Measurements from ENCODE around the gene CCL14.
"Not testable (repeated sequence)": the region's sequence is repeated elsewhere in the genome, so short reads cannot be mapped to it uniquely, and the experiment has no call there.

Gene CCL14

DNA sequence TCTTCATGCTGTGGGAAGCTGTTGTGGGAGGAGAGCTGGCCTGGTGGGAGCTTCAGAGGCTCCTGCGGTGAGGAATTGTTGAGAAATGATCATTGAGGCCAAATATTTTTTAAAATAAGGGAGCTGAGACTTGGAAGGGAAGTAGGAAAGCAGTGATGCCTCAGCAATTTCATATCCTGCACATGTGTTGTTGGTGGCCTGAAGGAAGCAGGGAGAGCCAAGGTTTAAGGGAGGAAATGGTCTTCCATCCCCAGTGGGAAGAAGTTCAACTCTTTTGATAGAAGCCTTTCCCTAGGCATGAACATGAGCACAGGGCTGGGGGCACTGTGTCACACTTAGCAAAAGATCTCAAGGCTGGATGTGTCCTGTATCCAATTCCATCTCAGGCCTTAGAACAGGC, at the start of gene CCL14:
Gene CCL14 (minus strand): TSS at position 87 of the 400 bp plus-strand sequence. CDS start 80 bp downstream, at position 7.
- DNase-seq = no peak

DNA sequence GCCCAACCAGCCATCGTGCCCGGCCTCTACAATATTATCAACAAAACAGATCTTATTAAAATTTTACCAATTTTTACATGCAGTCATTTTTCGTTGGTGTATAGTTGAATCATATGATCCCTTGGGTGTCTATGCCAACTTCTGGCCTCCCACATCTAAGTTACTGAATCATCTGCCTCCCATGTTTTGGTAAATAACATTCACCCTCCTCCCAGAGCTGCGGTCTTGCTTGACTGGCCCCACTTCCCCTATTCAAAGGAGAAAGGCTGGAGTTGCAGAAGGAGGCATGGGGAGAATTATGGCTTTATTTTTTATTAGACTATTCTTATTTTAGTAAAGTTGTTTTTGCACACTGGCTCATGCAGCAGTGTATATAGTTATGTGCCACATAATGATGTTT, 49.7 kb upstream of the CCL14 start:
- no peak for DNase-seq

DNA sequence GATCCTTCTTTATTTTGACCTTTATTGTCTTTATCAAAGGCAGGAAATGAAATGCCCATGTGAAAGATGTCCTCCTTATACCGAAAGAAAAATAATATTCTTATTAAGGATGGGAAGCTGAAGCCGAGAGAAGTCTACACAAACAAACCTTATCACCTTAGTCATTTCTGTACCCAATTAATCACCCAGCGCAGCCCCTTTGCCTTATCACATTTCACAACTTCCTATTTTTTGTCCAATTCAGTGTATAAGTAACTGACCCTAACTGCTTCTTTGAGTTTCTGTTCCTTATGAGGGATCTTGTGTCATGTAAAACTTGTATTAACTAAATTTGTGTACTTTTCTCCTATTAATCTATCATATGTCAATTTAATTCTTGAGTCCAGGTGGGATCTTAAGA, 47.6 kb upstream of the CCL14 start:
- DNase-seq = no peak

DNA sequence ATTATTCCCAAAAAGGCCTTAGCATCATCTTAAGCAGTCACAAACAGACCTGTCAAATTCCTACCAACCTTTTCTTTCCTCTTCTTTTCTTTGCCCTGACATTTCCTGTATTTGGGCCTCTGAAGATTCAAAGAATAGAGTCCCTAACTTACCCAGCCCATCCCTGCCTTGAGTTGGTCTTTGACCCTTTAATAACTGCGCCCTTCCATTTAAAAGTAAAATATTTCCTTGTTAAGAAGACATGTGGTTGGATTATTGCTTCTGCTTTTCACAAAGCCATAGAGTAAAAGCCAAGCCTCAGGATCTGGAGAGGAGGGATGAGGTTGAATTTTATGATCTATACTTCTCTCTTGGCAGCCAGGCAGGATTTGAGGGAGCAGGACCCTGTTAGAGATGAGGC, 44.4 kb upstream of the CCL14 start:
- DNase-seq = no peak

DNA sequence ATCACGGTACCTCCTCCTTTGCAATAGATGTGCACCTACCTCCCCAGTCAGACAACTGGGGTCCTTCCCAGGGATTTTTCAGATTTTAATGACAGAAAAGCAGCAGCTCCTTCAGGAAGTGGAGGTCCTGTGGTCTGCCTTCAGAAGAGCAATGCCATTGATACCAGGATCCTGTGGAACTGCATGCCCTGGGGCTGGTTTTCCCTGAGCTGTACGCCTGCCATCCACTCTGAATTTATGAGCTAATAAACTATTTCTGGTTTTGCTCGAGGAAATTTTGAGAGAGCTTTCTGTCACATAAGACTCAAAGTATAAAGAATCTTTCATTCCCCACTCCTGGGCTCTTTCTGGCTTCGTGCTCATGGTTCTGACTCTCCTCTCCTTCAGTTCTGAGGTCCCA, 41.2 kb upstream of the CCL14 start:
- no peak for DNase-seq

DNA sequence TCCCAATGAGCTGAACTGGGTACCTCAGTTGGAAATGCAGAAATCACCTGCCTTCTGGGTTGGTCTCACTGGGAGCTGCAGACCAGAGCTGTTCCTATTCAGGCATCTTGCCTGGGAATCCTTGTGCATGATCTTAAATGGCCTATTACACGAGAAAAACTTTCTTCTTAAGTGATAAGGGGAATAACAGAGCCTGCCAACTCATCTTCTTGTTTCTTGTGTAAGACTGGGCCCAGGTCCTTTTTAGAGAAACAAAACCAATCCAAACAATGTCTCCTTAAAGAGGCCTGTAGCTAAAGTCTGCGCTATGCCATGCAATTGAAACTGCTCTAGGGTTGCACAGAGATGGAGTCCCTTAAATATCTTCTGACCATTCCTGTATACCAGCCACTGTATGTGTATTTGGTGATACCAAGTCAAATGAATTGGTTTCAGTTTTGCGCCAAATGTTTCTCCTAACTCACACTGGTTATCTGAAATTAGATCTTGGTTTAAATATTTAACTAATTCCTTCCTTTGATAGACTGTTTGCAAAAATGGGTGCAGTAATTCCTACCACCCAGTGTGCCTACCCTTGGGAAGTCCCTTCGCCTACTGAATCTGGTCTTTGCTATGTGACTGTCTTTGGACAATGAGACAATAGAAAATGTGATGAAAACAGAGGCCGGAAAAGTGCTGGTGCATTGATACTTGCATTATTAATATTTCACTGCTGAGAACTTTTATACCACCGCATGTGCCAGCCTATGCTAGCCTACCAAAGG, 37.8 kb upstream of the CCL14 start:
- DNase-seq = no peak

DNA sequence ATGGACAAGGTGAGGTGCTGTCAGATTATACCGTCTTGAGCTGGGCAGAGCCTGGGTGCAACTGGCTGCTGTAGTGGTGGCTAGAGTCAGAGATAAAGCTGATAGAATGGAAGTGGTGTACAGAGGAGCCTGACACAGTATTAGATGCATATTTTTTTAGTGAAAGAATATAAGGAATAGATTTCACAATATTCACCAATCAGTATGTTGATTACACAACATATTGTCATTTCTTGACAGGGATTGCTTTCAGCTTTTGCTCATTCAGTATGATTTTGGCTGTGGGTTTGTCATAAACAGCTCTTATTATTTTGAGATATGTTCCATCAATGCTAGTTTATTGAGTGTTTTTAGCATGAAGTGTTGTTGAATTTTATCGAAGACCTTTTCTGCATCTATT, 32.9 kb upstream of the CCL14 start:
- DNase-seq = no peak

DNA sequence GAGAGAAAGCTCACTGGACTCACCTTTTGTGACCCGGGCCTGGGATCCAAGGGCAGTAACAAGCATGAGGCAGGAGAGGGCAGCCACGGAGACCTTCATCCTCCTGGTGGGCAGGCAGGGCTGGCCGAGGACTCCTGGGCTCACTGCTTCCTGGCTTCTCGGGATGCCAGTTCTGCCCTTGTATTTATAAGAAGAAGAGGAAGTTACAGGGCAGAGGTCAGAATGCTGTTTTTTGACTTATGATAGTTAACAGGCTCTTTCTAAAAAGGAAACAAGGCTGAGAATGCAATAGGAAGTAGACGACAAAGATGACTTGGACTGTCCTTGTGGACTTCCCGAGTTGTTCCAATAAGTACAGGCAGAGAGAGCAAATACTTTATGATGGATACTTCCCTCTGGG, 31.3 kb upstream of the CCL14 start, which contains the start of gene CCL23:
Gene CCL23 (minus strand): TSS at position 174 of the 400 bp plus-strand sequence. CDS start 75 bp downstream, at position 99.
- DNase-seq = no peak

DNA sequence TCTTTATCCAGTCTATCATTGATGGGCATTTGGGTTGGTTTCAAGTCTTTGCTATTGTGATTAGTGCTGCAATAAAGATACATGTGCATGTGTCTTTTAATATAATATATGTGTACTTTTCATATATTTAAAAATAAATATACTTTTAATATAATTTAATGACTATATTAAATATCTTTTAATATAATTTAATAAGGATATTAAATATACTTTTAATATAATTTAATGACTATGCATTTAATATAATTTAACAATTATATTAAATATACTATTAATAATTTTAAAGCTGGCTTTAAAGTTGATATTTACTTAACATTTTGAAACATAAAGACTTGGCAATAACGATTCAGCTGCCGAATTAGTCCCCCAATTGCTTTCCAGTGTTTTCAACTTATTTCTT, 30.0 kb upstream of the CCL14 start:
- no peak for DNase-seq

DNA sequence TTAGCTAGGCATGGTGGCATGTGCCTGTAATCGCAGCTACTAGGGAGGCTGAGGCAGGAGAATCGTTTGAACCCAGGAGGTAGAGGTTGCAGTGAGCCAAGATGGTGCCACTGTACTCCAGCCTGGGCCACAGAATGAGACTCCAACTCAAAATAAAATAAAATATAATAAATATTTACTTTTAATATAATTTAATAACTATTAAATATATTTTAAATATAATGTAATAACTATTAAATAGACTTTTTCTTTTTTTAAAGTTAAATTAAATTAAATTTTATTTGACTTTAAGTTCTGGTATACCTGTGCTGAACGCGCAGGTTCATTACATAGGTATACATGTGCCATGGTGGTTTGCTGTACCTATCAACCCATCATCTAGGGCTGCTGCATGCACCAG, 29.4 kb upstream of the CCL14 start:
- not testable (repeated sequence) for DNase-seq

DNA sequence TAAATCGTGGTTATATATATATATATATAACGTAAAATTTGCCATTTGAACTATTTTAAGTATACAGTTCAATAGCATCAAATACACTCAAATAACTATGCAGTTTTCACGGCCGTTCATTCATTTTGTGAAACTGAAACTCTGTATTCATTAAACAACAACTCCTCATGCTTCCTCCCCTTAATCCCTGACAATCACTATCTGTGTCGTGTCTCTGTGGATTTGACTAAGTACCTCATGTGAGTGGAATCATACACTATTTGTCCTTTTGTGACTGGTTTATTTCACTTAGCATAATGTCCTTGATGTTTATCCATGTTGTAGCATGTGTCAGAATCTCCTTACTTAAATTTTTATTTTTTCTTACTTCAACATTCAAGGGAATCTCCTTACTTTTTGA, 28.4 kb upstream of the CCL14 start:
- DNase-seq = no peak

DNA sequence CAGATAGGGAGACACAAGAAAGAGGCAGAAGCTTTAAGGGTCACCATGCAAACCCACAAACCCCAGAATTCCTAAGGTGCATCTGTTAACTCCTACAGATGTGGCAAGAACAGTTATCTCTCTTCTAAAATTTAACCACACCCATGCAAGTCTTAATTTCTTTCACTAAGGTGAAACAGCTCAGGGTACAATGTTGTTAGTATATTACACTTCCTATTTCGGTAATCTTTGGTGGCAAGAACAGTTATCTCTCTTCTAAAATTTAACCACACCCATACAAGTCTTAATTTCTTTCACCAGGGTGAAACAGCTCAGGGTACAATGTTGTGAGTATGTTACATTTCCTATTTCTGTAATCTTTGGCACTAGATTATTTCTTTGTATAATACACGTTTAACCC, 24.7 kb upstream of the CCL14 start:
- no peak for DNase-seq

DNA sequence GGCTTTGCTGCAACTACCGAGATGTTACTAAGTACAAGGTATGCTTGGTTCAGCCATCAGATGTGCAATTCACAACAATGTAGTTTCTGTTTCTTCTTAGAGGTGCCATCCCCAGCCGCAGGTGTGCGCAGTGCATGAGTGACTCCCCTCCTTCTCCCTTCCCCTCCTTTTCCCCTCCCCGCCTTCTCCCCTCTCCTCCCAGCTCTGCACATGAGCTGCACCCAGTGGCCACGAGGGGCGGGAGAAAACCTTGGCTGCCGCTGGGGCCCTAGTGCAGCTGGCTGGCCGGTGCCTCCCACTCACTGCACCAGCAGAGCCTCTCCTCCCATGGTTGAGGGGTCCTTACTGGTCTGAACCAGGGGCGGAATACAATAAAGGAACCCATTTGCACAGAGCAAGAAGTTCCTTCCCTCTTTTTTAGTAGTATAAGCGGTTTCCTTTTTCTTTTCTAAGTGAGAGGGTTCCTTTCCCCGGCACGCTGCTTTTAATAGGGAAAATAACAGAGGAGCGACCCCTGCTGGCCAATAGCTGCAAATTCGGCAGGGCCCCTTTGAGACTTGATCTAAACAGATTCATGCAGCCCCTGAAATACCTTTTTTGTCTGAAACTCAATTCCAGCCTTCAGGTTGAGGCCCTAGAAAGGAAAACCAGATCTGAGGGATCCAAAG, 22.6 kb upstream of the CCL14 start:
- DNase-seq = no peak

DNA sequence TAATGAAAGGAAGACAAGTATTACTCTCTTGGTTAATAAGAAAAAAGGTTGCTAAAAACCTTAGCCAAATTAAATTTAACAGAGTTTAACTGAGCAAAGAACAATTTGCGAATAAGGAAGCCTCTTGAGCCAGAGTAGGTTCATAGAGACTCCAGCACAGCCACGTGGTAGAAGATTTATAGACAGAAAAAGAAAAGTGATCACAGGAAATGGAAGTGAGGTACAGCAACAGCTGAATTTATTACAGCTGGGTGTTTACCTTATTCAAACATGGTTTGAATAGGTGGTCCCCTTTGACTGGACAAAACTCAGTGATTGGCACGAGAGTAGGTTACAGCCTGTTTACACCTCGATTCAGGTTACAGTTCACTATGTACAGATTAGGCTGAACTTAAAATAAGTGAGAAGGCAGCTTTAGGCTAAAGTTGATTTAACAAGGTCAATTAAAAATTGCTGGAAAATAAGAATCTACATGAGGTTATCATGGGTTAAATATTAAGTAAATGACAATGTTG, 18.1 kb upstream of the CCL14 start:
- DNase-seq = no peak

DNA sequence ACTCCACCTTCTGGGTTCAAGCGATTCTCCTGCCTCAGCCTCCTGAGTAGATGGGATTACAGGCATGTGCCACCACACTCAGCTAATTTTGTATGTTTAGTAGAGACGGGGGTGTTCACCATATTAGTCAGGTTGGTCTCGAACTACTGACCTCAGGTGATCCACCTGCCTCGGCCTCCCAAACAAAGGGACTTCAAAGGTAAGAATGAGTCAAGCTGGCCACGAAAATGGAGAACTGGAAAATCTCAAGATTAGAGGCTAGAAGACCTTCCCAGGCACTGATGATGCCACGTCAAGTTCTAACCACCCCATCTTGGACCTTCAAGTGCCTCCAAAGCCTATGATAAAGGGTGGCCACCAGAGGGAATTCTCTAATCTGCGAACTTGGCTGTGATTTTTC, 16.1 kb upstream of the CCL14 start:
- no peak for DNase-seq

DNA sequence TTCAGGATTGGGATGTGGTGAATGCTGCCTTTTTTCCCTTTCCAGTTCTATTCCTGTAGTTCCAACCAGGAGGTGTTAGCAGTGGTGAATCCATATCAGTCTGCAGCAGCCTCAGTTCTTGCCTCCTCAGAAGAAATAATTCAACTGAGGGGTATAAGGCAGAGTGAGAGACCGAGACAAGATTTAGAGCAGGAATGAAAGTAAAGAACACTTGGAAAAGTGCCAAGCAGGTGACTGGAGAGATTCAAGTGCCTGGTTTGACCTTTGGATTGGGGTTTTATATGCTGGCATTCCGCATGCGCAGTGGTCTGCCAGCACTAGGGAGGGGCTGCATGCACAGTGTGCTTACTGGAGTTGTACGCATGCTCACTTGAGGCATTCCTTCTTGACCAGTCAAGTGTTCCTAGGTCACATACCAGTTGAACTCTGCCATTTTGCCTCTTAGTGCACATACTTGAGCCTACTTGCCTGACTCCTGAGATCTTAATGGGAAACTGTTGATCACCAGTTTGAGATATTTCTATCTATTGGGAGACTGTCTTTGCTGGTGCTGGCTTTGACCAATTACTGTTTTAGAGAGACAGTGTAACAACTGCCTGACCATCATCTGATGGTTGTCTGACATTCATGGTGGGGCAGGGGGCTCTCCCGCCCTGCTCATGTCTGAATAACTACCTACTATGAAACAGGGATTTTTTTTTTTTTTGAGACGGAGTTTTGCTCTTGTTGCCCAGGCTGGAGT, 15.5 kb upstream of the CCL14 start:
- no peak for DNase-seq

DNA sequence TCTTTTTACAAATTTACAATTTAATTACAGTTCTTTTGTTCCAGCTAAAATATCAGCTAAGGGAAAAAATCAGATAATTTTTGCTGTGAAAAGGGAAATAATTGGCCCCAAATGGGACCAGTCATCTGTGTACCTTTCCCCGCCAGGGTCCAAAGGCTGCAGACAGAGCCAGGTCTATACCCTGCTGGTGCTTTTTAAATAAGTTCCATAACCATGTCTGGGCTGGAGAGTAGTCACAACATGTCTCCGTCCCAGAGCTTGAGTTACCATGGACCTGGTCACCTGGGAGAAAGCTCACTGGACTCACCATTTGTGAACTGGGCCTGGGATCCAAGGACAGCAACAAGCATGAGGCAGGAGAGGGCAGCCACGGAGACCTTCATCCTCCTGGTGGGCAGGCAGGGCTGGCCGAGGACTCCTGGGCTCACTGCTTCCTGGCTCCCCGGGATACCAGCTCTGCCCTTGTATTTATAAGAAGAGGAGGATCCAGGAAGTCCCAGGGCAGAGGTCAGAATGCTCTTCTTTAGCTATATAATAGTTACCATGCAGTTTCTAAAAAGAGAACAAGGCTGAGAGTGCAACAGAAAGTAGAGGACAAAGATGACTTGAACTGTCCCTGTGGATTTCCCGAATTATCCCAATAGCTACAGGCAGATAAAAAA, 14.7 kb upstream of the CCL14 start, which contains the start of gene CCL15:
Gene CCL15 (minus strand): TSS at position 444 of the 662 bp plus-strand sequence. CDS start 61 bp downstream, at position 383.
- no peak for DNase-seq

DNA sequence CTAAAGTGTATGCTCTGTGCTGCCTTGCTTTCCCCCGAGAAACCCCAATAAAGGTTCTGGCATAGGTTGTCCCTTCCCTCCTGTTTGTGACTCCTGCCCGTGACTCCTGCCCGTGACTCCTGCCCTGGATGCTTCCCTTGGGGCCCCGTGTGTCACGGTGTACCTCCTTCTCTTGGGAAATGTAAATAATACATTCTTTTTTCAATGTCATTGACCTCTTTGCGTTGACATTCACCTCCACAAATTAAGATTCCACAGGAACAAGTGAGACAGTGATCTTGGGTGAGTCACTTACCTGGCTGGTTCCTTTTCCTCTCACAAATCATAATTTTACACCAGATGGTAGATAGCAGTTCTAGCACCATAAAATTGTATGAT, 14.2 kb upstream of the CCL14 start:
- no peak for DNase-seq

DNA sequence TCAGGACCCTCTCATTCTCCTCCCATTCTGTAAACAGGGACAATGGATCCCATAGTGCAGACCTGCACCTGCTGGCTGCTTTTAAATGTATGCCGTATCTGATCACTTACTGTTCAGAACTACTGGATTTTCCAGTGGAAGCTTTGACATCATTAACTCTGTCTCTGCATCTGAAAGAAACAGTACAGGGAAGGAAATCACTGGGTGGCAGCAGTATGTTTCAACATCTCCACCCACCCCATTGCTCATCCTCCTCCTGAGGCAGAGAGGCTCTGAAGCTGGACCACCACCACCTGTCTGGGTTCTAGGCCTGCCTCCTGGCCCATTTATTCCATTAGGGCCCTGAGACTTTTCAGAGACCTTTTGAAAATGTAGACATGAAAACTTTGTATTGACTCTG, 12.2 kb upstream of the CCL14 start:
- no peak for DNase-seq

DNA sequence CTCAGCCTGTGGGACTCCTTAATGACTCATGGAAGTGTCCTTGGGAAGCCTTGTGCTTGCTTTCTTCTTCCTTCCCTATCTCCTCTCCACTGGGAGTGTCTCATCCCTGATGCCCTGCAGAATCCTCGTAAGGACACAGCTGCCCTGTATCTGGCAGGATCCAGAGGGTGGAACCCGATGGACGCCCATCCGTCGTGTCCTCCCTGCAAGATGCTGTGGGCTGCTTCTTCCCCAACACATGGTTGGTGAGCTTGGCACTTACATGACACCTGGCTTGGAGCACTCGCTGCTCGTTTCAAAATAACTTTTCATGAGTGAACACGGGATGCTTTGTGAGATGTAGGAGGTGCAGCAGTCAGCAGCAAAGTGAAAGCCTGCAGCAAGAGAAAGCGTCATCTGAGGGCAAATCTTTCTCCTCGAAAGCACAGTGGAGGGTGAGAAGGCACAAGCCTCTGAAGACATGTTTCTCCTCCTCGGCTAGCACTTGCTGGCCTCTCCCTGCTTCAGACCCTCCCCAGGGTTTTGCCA, 11.6 kb upstream of the CCL14 start:
- no peak for DNase-seq

DNA sequence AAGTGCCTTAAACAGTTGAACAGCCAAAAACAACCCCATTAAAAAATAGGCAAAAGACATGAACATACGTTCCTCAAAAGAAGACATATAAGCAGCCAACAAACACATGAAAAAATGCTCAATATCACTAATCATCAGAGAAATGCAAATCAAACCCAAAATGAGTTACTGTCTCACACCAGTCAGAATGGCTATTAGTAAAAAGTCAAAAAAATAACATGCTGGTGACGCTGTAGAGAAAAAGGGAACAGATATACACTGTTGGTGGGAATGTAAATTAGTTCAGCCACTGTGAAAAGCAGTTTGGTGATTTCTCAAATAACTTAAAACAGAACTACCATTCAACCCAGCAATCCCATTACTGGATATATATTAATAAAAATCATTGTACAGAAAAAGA, 8.8 kb upstream of the CCL14 start:
- DNase-seq = not testable (repeated sequence)

DNA sequence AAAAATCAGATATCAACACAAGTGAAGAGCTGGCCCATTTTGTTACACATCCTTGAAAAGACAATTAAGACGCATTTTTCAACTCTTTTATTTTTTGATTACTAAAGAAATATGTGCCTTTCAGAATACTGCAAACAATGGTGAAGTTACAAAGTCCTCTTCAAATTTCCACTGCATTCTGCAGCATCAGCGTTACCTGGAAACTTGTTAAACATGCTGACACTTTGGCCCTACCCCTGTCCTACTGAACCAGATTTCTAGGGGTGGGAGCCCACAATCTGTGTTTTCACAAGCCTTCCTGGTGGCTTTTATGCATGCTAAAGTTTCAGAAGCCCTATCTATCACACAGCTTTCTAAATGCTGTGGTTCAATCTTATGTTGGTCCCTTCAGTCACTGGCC, 4.5 kb upstream of the CCL14 start:
- no peak for DNase-seq

DNA sequence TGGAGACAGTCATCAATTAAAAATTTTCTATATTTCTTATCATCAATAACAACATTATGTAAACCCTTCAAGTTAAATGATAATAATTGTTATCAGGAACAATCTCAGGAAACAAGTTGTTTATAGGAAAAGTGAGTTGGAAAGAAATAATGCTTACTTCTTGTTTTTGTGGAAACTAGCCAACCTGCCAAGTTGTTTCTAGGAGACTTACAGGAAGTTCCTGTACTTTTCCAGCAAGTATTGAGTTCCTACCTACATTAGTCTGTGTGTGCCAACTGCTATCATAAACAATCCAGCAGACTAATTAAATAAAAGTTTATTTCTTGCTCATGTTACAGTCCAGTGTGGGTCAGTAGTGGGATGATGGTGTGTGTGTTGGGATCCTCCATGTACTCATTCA, 1.6 kb upstream of the CCL14 start:
- no peak for DNase-seq
